B cell (primary cell): Measurements from ENCODE around the gene ERVK3-1. TPM values are rescaled to one million over a fixed set of nuclear protein-coding genes. Genes with fewer than 3 reads are reported as not detected.

Experiments used
- ATAC-seq: fragments of 200-7000 bp; cut with Tn5 transposase; one replicate; pipeline ENCODE4 v1.10.0; 2021; ENCODE audit warnings: low read depth, mild to moderate bottlenecking, moderate number of reproducible peaks, moderate library complexity
- CTCF ChIA-PET: fragments of 350-600 bp; sonication (Branson Sonifier 250); formaldehyde crosslinking; loops from one replicate; lab custom pipeline; 2021; ENCODE audit warnings: antibody characterized with exemption, inconsistent platforms; lab: Charles Lee
- POLR2A ChIA-PET: fragments of 350-600 bp; sonication (Branson Sonifier 250); formaldehyde crosslinking; loops from one replicate; lab custom pipeline; 2021; ENCODE audit warnings: antibody characterized with exemption; lab: Charles Lee
- DNase-seq: peaks from one replicate; pipeline ENCODE4 v3.0.0; 2013
- H2AFZ ChIP-seq: 2 replicates; pipeline ENCODE4 v1.6.1; 2012; ENCODE audit warnings: mild to moderate bottlenecking, low read depth, low read length; ENCODE audit not compliant: insufficient read depth, poor library complexity, severe bottlenecking
- H3K27ac ChIP-seq, 2 donors: 1 replicate in 1 of 2; 2 replicates in 1 of 2; pipeline ENCODE4 v1.5.1; 2012 to 2013; ENCODE audit warnings: low read length in 2 of 2, mild to moderate bottlenecking in 2 of 2, moderate library complexity in 1 of 2
- H3K27me3 ChIP-seq, 4 experiments: fragments of 200-600 bp in 1 of 4; sonication (generic) in 1 of 4; replicated peaks in 1 of 4; 1 replicate in 2 of 4; 2 replicates in 2 of 4; pipeline versions ENCODE4 v1.6.1 to v1.7.0; 2013 to 2016; ENCODE audit warnings: low read length in 3 of 4, mild to moderate bottlenecking in 2 of 4, mixed read lengths in 1 of 4, moderate library complexity in 1 of 4; ENCODE audit not compliant: insufficient read depth in 4 of 4, control insufficient read depth in 3 of 4; ENCODE audit errors: control extremely low read depth in 1 of 4
- H3K36me3 ChIP-seq, 2 experiments: replicated peaks in 1 of 2; 1 replicate in 1 of 2; 2 replicates in 1 of 2; pipeline versions ENCODE4 v1.6.1 to v1.7.1; 2013; ENCODE audit warnings: low read length in 1 of 2; ENCODE audit not compliant: insufficient read depth in 2 of 2, control insufficient read depth in 1 of 2; ENCODE audit errors: control extremely low read depth in 1 of 2, extremely low read depth in 1 of 2
- H3K4me1 ChIP-seq, 2 donors: fragments of 200-600 bp in 1 of 2; sonication (generic) in 1 of 2; 1 replicate in 1 of 2; 2 replicates in 1 of 2; pipeline versions ENCODE4 v1.5.1 to v1.6.1; 2013 to 2017; ENCODE audit warnings: low read length in 2 of 2; ENCODE audit not compliant: control insufficient read depth in 2 of 2, insufficient read depth in 2 of 2
- H3K4me2 ChIP-seq: replicated peaks from 2 replicates; pipeline ENCODE3; 2012; ENCODE audit warnings: mild to moderate bottlenecking, low read depth, low read length; ENCODE audit not compliant: poor library complexity, severe bottlenecking
- H3K4me3 ChIP-seq, 5 experiments: fragments of 200-600 bp in 1 of 5; sonication (generic) in 1 of 5; 1 replicate in 3 of 5; 2 replicates in 2 of 5; pipeline versions ENCODE4 v1.5.1 to v1.7.0; 2011 to 2016; ENCODE audit warnings: low read length in 4 of 5, mild to moderate bottlenecking in 4 of 5, low read depth in 2 of 5, control low read depth in 1 of 5, moderate library complexity in 1 of 5; ENCODE audit not compliant: insufficient read depth in 1 of 5; ENCODE audit errors: control extremely low read depth in 1 of 5, extremely low read depth in 1 of 5
- H3K79me2 ChIP-seq: fragments of 200-600 bp; sonication (generic); one replicate; pipeline ENCODE4 v1.6.0; 2016; ENCODE audit warnings: low read length; ENCODE audit not compliant: control insufficient read depth, insufficient read depth
- H3K9ac ChIP-seq: fragments of 200-600 bp; sonication (generic); 2 replicates; pipeline ENCODE4 v1.6.1; 2017; ENCODE audit warnings: mild to moderate bottlenecking, low read length, moderate library complexity
- H3K9me3 ChIP-seq, 3 donors: one replicate each; pipeline versions ENCODE4 v1.6.1 to v1.7.1; 2013; ENCODE audit warnings: low read length in 2 of 3; ENCODE audit not compliant: control insufficient read depth in 2 of 3, insufficient read depth in 1 of 3; ENCODE audit errors: control extremely low read depth in 1 of 3
- H4K20me1 ChIP-seq: 2 replicates; pipeline ENCODE4 v1.6.0; 2012; ENCODE audit warnings: mild to moderate bottlenecking, low read length; ENCODE audit not compliant: insufficient read depth, control insufficient read depth, poor library complexity, severe bottlenecking
- H3K27ac Mint-ChIP-seq: one replicate; pipeline ENCODE4 v1.8.0; 2021; ENCODE audit warnings: mixed read lengths
- H3K27me3 Mint-ChIP-seq: one replicate; pipeline ENCODE4 v1.8.0; 2021; ENCODE audit warnings: mixed read lengths
- H3K4me1 Mint-ChIP-seq: one replicate; pipeline ENCODE4 v1.8.0; 2021; ENCODE audit warnings: mixed read lengths
- H3K4me3 Mint-ChIP-seq: one replicate; pipeline ENCODE4 v1.8.0; 2021; ENCODE audit warnings: mixed read lengths
- H3K9me3 Mint-ChIP-seq: one replicate; pipeline ENCODE4 v1.8.0; 2022; ENCODE audit warnings: mixed read lengths; ENCODE audit not compliant: insufficient read depth
- EZH2 ChIP-seq: IDR thresholded peaks from 2 replicates; pipeline ENCODE4 v1.6.1; 2012; ENCODE audit warnings: borderline replicate concordance, low read depth, mild to moderate bottlenecking, moderate library complexity, low read length; ENCODE audit not compliant: insufficient read depth, poor library complexity, severe bottlenecking
- WGBS: methylation state at CpG from one replicate; pipeline ENCODE4 v1.1.5; 2013; ENCODE audit warnings: missing lambda C conversion rate; ENCODE audit not compliant: insufficient coverage; 5-methylcytosine and 5-hydroxymethylcytosine counted together
- intact Hi-C: fragments of 100-400 bp; cut with micrococcal nuclease; formaldehyde crosslinking; loops from one replicate; pipeline ENCODE4 v1.10.0; 2022
- polyA plus RNA-seq: library from polyadenylated mRNA; depleted of rRNA; stranded (reverse); fragments of >200 nt; gene quantifications from 2 replicates; pipeline ENCODE4 v1.2.3, GENCODE V29; 2012
- total RNA-seq, 2 donors: library from RNA; stranded (reverse); fragments of 120-200 nt in 1 of 2; gene quantifications; 1 replicate in 1 of 2; 2 replicates in 1 of 2; pipeline versions ENCODE4 v1.2.3 to v1.2.4, GENCODE V29; 2013 to 2022
- TF ChIP-seq, protein P1 (sequence below): fragments of 200-600 bp; IDR thresholded peaks from one replicate; pipeline ENCODE4 v1.8.0; 2022; ENCODE audit warnings: antibody characterized with exemption, mild to moderate bottlenecking

Gene ERVK3-1
- total and polyA plus RNA-seq, 2 donors (not counting 1 experiment from before 2014, with no cell fraction given): 79.0 to 80.7 TPM

DNA sequence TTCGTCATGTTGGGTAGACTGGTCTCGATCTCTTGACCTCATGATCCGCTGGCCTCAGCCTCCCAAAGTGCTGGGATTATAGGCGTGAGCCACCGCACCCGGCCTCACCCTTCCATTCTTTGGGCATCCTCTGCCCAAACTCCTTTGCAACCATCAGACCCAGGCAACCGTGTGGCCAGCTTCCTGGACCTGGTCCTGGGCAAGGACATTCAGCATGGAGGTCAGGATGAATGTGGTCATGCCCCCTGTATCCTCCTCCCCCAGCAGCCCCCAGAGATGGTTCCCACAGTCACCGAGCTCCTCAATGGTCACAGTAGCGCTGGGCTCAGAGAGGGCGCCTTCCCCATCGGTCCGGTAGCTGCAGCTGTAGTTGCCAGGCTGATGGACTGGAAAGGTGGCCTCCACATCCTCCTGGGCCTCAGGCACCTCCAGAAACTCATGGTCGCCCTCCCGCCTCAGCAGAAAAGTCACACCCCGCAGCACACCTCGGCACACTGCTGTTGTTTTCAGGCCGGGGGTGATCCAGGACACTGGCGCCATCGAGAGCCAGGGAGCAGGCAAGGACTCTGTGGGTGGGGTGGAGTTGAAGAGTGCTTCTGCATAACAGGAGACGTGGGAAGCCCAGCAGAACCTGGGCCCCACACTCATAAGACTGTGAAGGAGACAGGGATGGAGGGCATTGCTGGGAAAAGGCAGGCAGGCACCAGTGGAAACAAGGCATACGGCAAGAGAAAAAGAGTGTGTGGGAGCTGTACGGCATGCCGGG, 47.0 kb downstream of the ERVK3-1 start:
- no peaks in the 10 kb centered on the region for H3K9me3 Mint-ChIP-seq
- 96% methylated on average over 16 of the region's 23 CpGs for WGBS
- Histone ChIP-seq H3K4me3 (no peak overlapping the region), H3K4me2 (no peak overlapping the region), H3K79me2 (peaks cover 11% of the 10 kb centered on the region), H3K36me3 (no peaks in the 10 kb centered on the region), H3K9me3 (peaks cover 0 to 13% (median 0%) of the 10 kb centered on the region in 3 donors), H3K9ac (no peak overlapping the region), H3K27me3 (peaks cover 0 to 5% (median 0%) of the 10 kb centered on the region in 4 experiments), H3K27ac (no peak overlapping the region), H2AFZ (no peak overlapping the region), H3K4me1 (peaks cover 22 to 35% of the 10 kb centered on the region in 2 donors), H4K20me1 (peaks cover 6% of the 10 kb centered on the region)
- POLR2A ChIA-PET: no interaction called here
- no peak for TF ChIP-seq EZH2
- TF ChIP-seq, protein P1, sequence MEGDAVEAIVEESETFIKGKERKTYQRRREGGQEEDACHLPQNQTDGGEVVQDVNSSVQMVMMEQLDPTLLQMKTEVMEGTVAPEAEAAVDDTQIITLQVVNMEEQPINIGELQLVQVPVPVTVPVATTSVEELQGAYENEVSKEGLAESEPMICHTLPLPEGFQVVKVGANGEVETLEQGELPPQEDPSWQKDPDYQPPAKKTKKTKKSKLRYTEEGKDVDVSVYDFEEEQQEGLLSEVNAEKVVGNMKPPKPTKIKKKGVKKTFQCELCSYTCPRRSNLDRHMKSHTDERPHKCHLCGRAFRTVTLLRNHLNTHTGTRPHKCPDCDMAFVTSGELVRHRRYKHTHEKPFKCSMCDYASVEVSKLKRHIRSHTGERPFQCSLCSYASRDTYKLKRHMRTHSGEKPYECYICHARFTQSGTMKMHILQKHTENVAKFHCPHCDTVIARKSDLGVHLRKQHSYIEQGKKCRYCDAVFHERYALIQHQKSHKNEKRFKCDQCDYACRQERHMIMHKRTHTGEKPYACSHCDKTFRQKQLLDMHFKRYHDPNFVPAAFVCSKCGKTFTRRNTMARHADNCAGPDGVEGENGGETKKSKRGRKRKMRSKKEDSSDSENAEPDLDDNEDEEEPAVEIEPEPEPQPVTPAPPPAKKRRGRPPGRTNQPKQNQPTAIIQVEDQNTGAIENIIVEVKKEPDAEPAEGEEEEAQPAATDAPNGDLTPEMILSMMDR: no peak
- no peaks in the 10 kb centered on the region for H3K27me3 Mint-ChIP-seq
- no peak overlapping the region for H3K4me3 Mint-ChIP-seq
- CTCF ChIA-PET: no interaction called here
- no peak overlapping the region for H3K27ac Mint-ChIP-seq
- ATAC-seq: no peak
- intact Hi-C loops: no loop called here
- H3K4me1 Mint-ChIP-seq: peaks cover 36% of the 10 kb centered on the region
- DNase-seq: no peak
